Panc1 (cell line): ENCODE results near the gene FBXO30. TPM values are rescaled to one million over a fixed set of nuclear protein-coding genes. Genes with fewer than 3 reads are reported as not detected.

Experiments
- ATAC-seq: fragments of 200-7000 bp; cut with Tn5 transposase; 2 replicates; pipeline ENCODE4 v1.9.1; 2020; ENCODE audit warnings: mild to moderate bottlenecking, moderate library complexity
- BruUV-seq: library from RNA; stranded (reverse); fragments of 400-500 nt; replicated peaks from 2 replicates; lab custom pipeline; 2021; lab: Mats Ljungman, UMichigan
- CTCF ChIA-PET: fragments of 300-600 bp; sonication (Branson Sonifier 250); formaldehyde crosslinking; loops from one replicate; lab custom pipeline; 2022; ENCODE audit warnings: antibody characterized with exemption; lab: Charles Lee
- POLR2A ChIA-PET: fragments of 300-600 bp; sonication (Branson Sonifier 250); formaldehyde crosslinking; loops from one replicate; lab custom pipeline; 2022; ENCODE audit warnings: antibody characterized with exemption; lab: Charles Lee
- DNase-seq: peaks from one replicate; pipeline ENCODE4 v3.0.0-alpha.2; 2010; ENCODE audit warnings: low read depth, low spot score
- H3K27ac ChIP-seq: 2 replicates; pipeline ENCODE4 v1.5.1; 2011; ENCODE audit warnings: mild to moderate bottlenecking, low read length, inconsistent platforms
- H3K27me3 ChIP-seq: fragments of 200-500 bp; sonication (Bioruptor generic); 2 replicates; pipeline ENCODE4 v1.6.0; 2014; ENCODE audit warnings: low read length, inconsistent platforms; ENCODE audit not compliant: control insufficient read depth, insufficient read depth
- H3K36me3 ChIP-seq: fragments of 200-500 bp; sonication (Bioruptor generic); 2 replicates; pipeline ENCODE4 v1.5.1; 2014; ENCODE audit warnings: inconsistent platforms, mild to moderate bottlenecking, low read length, moderate library complexity; ENCODE audit not compliant: control insufficient read depth, insufficient read depth
- H3K4me1 ChIP-seq: 2 replicates; pipeline ENCODE4 v1.5.1; 2011; ENCODE audit warnings: inconsistent platforms, mild to moderate bottlenecking, low read length, moderate library complexity; ENCODE audit not compliant: control insufficient read depth, insufficient read depth
- H3K4me3 ChIP-seq, 2 experiments: 2 replicates each; pipeline ENCODE4 v1.5.1; 2011 to 2012; ENCODE audit warnings: low read depth in 2 of 2, low read length in 2 of 2, mild to moderate bottlenecking in 2 of 2, inconsistent platforms in 1 of 2, moderate library complexity in 1 of 2
- H3K9me3 ChIP-seq: fragments of 200-500 bp; sonication (Bioruptor generic); 2 replicates; pipeline ENCODE4 v1.5.1; 2014; ENCODE audit warnings: low read depth, mild to moderate bottlenecking, inconsistent platforms, low read length, moderate library complexity; ENCODE audit not compliant: control insufficient read depth, insufficient read depth
- CTCF ChIP-seq: fragments of 450-650 bp; IDR thresholded peaks from 2 replicates; pipeline ENCODE4 v1.5.1; 2017; ENCODE audit warnings: mild to moderate bottlenecking
- POLR2AphosphoS5 ChIP-seq: IDR thresholded peaks from 2 replicates; pipeline ENCODE4 v1.6.1; 2012; ENCODE audit warnings: mild to moderate bottlenecking, low read depth, low read length, moderate library complexity
- REST ChIP-seq, 2 experiments: IDR thresholded peaks; 2 replicates each; pipeline ENCODE4 v1.6.1; 2011 to 2012; ENCODE audit warnings: low read depth in 2 of 2, control low read depth in 1 of 2, low read length in 1 of 2, mild to moderate bottlenecking in 1 of 2, moderate library complexity in 1 of 2; ENCODE audit not compliant: insufficient read depth in 1 of 2
- SIN3A ChIP-seq: IDR thresholded peaks from 2 replicates; pipeline ENCODE4 v1.6.1; 2012; ENCODE audit warnings: low read depth, mild to moderate bottlenecking, low read length, moderate library complexity, borderline replicate concordance; ENCODE audit not compliant: insufficient read depth
- TCF7L2 ChIP-seq: IDR thresholded peaks from 2 replicates; pipeline ENCODE4 v1.6.1; 2011; ENCODE audit warnings: mild to moderate bottlenecking, low read depth, low read length, inconsistent platforms
- in situ Hi-C: cut with HindIII; loops from 2 replicates; pipeline ENCODE4 v1.10.0; 2016; ENCODE audit warnings: low sequenced_read_pairs, low pct_unique_long_range_greater_than_20kb
- intact Hi-C: fragments of 100-400 bp; cut with micrococcal nuclease; formaldehyde crosslinking; loops from one replicate; pipeline ENCODE4 v1.10.0; 2022; ENCODE audit not compliant: unreplicated experiment
- total RNA-seq: library from RNA; stranded (reverse); gene quantifications from one replicate; pipeline ENCODE4 v1.2.1, GENCODE V29; 2021; ENCODE audit not compliant: unreplicated experiment

FBXO30 gene
- total RNA-seq, 1 experiment from 2014 or later, result 9.5 TPM

- CTCF ChIA-PET, result no interaction called here
- in situ Hi-C loops (no loop called here), intact Hi-C loops (no loop called here)
- ATAC-seq, result no peak
- no TSS peak for BruUV-seq
- Histone ChIP-seq H3K4me1 (no peaks in the 10 kb centered on the region), H3K9me3 (no peaks in the 10 kb centered on the region), H3K4me3 (no peak overlapping the region), H3K27me3 (no peaks in the 10 kb centered on the region), H3K27ac (no peak overlapping the region), H3K36me3 (peaks cover 12% of the 10 kb centered on the region)
- TF ChIP-seq CTCF (no peak), POLR2AphosphoS5 (no peak), TCF7L2 (no peak), REST (IDR thresholded peaks at IDR 0.05; ENCODE audit: insufficient read depth in 1 of 2, low read depth in 2 of 2, low read length in 1 of 2) (no peak), SIN3A (no peak)
- POLR2A ChIA-PET, result no interaction called here
- DNase-seq, result no peak
Measured at GRCh38 chr6:145798530-145798929, 16.1 kb downstream of the FBXO30 start.

- no TSS peak for BruUV-seq
- in situ Hi-C loops, result no loop called here
- Histone ChIP-seq H3K4me1 (no peaks in the 10 kb centered on the region), H3K36me3 (no peaks in the 10 kb centered on the region), H3K4me3 (no peak overlapping the region), H3K27me3 (no peaks in the 10 kb centered on the region), H3K27ac (no peak overlapping the region), H3K9me3 (0 out of 2 replicates have a peak, but pooled peaks cover 6% of the 10 kb centered on the region)
- CTCF ChIA-PET, result no interaction called here
- TF ChIP-seq CTCF, result no peak
- TF ChIP-seq POLR2AphosphoS5, result no peak
- TF ChIP-seq REST (IDR thresholded peaks at IDR 0.05; ENCODE audit: insufficient read depth in 1 of 2, low read depth in 2 of 2, low read length in 1 of 2), result no peak
- no peak for TF ChIP-seq SIN3A
- no peak for TF ChIP-seq TCF7L2
- POLR2A ChIA-PET, result no interaction called here
- DNase-seq (no peak), ATAC-seq (no peak)
- intact Hi-C loops, result no loop called here
Measured at GRCh38 chr6:145789443-145789842, 25.2 kb downstream of the FBXO30 start.
